TTC549 (cell line): ENCODE results near the gene OR5D14.

Source experiments
- FAIRE-seq: peaks from 2 replicates; lab custom pipeline; 2012; peaks lifted over from hg19 to GRCh38; lab: Jason Lieb, UNC

OR5D14 gene

DNA sequence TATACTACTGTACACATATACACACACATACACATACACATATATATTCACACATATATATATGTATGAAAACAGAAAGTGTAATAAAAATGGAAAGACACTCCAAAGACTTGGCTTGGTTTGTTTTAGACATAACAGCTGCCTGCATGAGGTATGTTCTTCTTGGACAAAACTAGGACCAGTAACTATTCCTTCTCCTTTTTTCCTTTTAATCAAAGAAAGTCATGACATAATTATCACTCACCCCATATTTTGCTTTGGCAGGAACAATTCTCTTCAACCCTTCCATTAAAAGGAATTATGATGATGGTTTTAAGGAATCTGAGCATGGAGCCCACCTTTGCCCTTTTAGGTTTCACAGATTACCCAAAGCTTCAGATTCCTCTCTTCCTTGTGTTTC is at the start of gene OR5D14:
Gene OR5D14 (plus strand): TSS at position 301 of the 400 bp plus-strand sequence. CDS start 0 bp downstream, at position 301.
- FAIRE-seq: no peak

DNA sequence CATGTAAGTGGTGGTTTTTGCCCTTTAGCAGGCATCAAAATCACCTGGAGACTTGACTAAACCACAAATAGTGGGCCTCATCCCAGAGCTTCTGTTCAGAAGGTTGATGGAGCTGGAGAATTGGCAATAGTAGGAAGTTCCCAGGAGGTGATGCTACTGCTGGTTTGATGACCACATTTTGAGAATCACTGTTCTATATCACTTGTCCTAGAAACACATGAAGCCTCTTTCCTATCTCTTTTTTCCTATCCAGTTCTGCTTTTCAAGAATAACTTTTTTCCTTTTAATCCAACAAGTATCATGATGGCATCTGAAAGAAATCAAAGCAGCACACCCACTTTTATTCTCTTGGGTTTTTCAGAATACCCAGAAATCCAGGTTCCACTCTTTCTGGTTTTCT is 22.2 kb upstream of the OR5D14 start, which contains the start of gene OR5D13:
Gene OR5D13 (plus strand): TSS at position 301 of the 400 bp plus-strand sequence. CDS start 0 bp downstream, at position 301.
- FAIRE-seq: no peak

DNA sequence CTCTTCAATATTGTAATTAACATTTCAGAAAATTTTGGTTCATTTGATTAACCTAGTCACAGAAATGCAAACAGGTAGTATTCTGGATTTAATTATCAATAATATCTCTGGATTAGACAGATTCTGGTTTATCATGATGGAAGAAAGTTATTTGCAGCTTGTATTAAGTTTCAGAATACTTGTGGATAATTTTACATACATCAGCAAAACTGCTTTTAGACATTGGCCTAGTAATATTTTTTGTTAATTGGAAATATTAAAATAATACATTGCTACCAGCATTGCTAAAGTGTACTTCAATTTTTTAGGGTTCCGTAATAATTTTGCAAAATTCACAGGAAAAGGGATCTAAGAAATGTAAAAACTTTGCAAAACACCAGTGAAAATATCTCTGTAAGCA is 3.8 kb upstream of the OR5D14 start:
- FAIRE-seq: no peak

DNA sequence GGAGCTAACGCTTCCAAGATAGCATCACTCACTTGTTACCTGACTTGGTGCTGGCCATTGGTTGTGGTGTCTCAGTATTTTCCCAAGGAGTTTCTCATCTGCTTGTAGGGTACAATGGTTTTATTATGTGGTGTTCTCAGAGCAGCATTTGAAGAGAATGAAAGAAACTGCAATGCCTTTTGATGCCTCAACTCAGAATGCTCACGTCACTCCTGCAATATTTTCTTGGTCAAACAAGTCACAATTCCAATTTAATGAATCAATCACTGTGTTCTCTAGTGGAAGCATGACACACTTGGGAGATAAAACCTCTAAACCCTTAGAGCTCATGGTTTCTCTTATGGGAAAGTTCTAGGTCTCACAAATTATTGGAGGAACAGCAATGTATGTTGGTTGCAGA is 2.0 kb upstream of the OR5D14 start:
- no peak for FAIRE-seq

DNA sequence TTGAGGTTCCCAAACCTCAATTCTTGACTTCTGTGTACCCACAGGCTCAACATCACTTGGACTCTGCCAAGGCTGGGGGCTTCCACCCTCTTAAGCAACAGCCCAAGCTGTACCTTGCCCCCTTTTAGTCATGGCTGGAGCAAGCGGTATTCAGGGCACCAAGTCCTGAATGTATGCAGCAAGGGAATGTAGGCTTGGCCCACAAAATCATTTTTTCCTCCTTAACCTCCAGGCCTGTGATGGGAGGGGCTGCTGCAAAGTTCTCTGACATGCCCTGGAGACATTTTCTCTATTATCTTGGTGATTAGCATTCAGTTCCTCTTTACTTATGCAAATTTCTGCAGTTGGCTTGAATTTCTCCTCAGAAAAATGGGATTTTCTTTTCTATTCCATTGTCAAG is 10.9 kb downstream of the OR5D14 start:
- FAIRE-seq: no peak

DNA sequence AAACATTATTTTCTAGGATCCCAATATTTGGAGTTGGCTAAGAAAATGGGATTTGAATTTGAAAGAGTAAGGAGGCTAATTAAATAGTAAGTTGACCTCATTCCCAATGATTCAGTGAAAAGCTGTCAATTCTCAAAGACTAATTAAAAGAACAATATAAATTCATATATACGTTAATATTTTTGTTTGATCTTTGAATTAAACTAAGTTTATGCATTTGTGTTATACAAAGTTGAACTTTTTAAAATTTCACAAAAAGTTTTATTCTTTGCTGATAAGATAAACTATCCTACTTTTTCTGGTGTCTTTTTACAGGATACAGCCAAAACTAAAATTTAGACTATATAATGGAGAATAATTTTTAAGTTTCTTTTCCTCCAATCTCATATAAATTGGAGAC is 15.7 kb downstream of the OR5D14 start, which contains the start of gene OR5L1:
Gene OR5L1 (plus strand): TSS at position 301 of the 400 bp plus-strand sequence. CDS start 100 bp downstream, outside the sequence.
- FAIRE-seq: no peak

DNA sequence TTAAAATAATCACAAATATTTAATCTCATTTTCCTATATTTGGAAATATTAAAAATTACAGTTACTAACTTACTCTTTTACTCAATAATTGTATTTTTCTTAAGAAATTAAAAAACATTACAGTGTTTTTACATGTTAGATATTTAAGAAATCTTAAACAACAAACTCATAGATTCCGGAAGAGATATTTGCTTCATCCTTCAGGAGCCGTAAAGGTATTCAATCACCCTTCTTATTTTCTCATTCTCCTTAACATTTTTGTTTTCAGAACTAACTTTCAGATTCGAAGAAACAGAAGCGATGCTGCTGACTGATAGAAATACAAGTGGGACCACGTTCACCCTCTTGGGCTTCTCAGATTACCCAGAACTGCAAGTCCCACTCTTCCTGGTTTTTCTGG is 24.0 kb downstream of the OR5D14 start, which contains the start of gene OR5D18:
Gene OR5D18 (plus strand): TSS at position 301 of the 400 bp plus-strand sequence. CDS start 0 bp downstream, at position 301.
- no peak for FAIRE-seq

DNA sequence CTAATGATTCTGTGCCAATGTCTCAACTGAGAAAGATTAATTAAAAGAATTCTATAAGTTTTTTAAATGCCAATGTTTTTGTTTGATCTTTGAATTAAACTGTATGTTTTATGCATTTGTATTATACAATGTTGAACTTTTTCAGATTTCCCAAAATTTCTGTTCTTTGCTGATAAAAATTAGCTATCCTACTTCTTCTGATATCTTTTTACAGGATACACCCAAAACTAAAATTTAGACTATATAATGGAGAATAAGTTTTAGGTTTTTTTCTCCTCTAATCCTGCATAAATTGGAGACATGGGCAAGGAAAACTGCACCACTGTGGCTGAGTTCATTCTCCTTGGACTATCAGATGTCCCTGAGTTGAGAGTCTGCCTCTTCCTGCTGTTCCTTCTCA is 31.6 kb downstream of the OR5D14 start, which contains the start of gene OR5L2:
Gene OR5L2 (plus strand): TSS at position 301 of the 400 bp plus-strand sequence. CDS start 0 bp downstream, at position 301.
- FAIRE-seq: no peak

DNA sequence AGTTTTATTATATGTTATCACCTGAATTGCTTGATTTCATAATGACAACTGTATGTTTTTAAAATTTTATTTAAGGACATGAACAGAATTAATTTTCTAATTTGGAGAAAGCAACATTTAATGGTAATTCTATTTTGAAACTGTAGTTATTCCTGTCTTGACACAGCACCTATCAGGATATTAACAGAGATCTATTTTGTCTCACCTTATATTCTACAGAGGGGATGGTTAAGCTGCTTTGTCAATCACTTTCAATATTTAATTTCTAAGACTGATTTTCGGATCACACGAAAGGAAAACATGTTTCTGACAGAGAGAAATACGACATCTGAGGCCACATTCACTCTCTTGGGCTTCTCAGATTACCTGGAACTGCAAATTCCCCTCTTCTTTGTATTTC is 43.1 kb downstream of the OR5D14 start, which contains the start of gene OR5D16:
Gene OR5D16 (plus strand): TSS at position 301 of the 400 bp plus-strand sequence. CDS start 0 bp downstream, at position 301.
- no peak for FAIRE-seq
